ENCODE results near the gene PHIP.

DNA sequence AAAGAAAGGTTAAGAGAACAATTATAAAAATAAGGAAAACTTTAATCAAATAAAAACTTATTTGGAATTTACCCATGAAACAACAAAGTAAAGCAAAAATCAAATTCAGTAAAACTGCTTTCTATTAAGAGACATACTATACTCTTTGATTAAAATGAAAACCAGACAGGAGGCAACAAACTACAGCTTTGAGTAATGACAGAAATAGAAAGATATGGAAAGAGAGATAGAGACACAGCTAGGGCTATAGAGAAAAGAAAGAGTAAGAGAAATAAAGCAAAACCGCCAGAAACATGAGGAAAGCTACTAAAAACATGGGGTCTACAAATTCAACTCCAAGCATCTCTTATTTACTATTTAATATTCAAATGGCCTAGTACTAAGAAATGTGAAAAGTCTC lies 67.6 kb downstream of the PHIP start:
- TF ChIP-seq POLR2A (IDR thresholded peaks at IDR 0.05; ENCODE audit: low read depth, low read length): no peak
- TF ChIP-seq POLR2AphosphoS5 (IDR thresholded peaks at IDR 0.05; ENCODE audit: low read depth, low read length): no peak
- TF ChIP-seq PAX5 (IDR thresholded peaks at IDR 0.05; ENCODE audit: insufficient read depth, low read length, severe bottlenecking): no peak
